Activated T-cell treated with anti-CD3 and anti-CD28 coated beads, Interleukin-2, amount 50 U/mL, for 72 hours (primary cell): Measurements from ENCODE around the gene CRB1. TPM values are rescaled to one million over a fixed set of nuclear protein-coding genes. Genes with fewer than 3 reads are reported as not detected.
A peak's percentile ranks its signal among the peaks of the same experiment; 100 is the strongest.

ENCODE experiments used
- ATAC-seq, 2 donors: fragments of 150-1000 bp; cut with Tn5 transposase; replicated peaks in 1 of 2; 2 replicates each; pipeline ENCODE4 v1.10.0; 2021; ENCODE audit warnings: moderate library complexity in 2 of 2, mild to moderate bottlenecking in 1 of 2
- DNase-seq, 2 donors: peaks; one replicate each; pipeline ENCODE4 v3.0.0; 2021 to 2022; ENCODE audit warnings: mixed read lengths in 1 of 2
- H3K27ac Mint-ChIP-seq: one replicate; pipeline ENCODE4 v1.8.0; 2022; ENCODE audit warnings: mild to moderate bottlenecking, moderate library complexity, mixed read lengths
- H3K27me3 Mint-ChIP-seq: one replicate; pipeline ENCODE4 v1.8.0; 2022; ENCODE audit warnings: low read depth, mixed read lengths
- H3K36me3 Mint-ChIP-seq, 2 donors: one replicate each; pipeline ENCODE4 v1.8.0; 2022; ENCODE audit warnings: mixed read lengths in 2 of 2, mild to moderate bottlenecking in 1 of 2; ENCODE audit not compliant: insufficient read depth in 2 of 2
- H3K4me1 Mint-ChIP-seq: one replicate; pipeline ENCODE4 v1.8.0; 2022; ENCODE audit warnings: low read depth, mixed read lengths
- H3K4me3 Mint-ChIP-seq, 2 donors: one replicate each; pipeline ENCODE4 v1.8.0; 2022; ENCODE audit warnings: mild to moderate bottlenecking in 2 of 2, mixed read lengths in 2 of 2, moderate library complexity in 2 of 2
- H3K9me3 Mint-ChIP-seq, 2 donors: one replicate each; pipeline ENCODE4 v1.8.0; 2022; ENCODE audit warnings: mixed read lengths in 2 of 2
- total RNA-seq, 2 donors: library from RNA; stranded (reverse); gene quantifications; one replicate each; pipeline ENCODE4 v1.2.3, GENCODE V29; 2022

CRB1 gene
- total RNA-seq, 2 donors from 2014 or later: 0.48 TPM; not detected in 1

DNA sequence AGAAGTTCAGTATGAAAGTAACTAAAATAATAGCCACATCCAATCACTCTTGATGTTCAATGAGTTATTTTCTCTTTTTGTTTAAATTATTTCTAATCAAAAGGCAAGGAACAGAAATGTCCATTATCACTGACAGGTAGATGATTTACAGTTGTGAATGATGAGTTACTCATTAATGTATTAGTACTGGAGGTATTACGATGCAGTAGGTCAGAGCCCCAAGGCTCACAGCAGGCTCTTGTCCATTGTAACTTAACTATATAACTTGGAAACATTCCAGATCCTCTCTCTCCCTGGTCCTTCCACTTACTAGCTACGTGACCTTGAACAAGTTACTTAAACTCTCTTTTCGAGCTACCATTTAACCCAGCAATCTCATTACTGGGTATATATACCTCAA lies 39.5 kb downstream of the CRB1 start:
- Mint-ChIP-seq H3K4me1 (no peaks in the 10 kb centered on the region), H3K9me3 (no peaks in the 10 kb centered on the region), H3K4me3 (no peak overlapping the region), H3K27me3 (no peaks in the 10 kb centered on the region), H3K27ac (no peak overlapping the region), H3K36me3 (no peaks in the 10 kb centered on the region)
- no peak for DNase-seq
- ATAC-seq: no peak

DNA sequence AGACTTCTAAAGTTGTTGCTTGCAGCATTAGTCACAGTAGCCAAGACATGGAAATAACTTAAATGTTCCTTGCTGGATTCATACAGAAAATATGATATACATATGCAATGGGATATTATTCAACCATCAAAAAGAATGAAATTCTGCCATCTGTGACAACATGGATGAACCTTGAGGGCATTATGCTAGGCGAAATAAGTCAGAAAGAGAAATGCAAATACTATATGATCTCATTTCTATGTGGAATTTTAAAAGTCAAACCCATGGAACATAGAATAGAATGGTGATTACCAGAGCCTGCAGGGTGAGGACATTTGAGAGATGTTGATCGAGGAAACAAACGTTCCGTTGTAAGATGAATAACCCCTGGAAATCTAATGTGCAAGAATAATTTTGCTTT lies 43.0 kb downstream of the CRB1 start:
- Mint-ChIP-seq H3K9me3 (no peaks in the 10 kb centered on the region), H3K4me1 (no peaks in the 10 kb centered on the region), H3K36me3 (no peaks in the 10 kb centered on the region), H3K27ac (no peak overlapping the region), H3K4me3 (no peak overlapping the region), H3K27me3 (no peaks in the 10 kb centered on the region)
- DNase-seq (no peak), ATAC-seq (no peak)

DNA sequence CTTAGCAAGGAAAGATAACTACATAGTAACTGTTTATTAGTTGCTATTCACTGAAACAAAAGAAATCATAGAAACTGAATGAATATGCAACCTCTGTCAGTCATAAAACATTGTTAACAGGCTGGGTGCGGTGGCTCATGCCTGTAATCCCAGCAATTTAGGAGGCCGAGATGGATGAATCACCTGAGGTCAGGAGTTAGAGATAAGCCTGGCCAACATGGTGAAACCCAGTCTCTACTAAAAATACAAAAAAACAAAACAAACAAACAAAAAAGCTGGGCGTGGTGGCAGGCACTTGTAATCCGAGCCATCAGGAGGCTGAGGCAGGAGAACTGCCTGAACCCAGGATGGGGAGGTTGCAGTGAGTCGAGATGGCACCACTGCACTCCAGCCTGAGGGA lies 44.1 kb downstream of the CRB1 start:
- Mint-ChIP-seq H3K27me3 (no peaks in the 10 kb centered on the region), H3K4me3 (no peak overlapping the region), H3K4me1 (no peaks in the 10 kb centered on the region), H3K27ac (no peak overlapping the region), H3K9me3 (no peaks in the 10 kb centered on the region), H3K36me3 (no peaks in the 10 kb centered on the region)
- DNase-seq (no peak), ATAC-seq (no peak)

DNA sequence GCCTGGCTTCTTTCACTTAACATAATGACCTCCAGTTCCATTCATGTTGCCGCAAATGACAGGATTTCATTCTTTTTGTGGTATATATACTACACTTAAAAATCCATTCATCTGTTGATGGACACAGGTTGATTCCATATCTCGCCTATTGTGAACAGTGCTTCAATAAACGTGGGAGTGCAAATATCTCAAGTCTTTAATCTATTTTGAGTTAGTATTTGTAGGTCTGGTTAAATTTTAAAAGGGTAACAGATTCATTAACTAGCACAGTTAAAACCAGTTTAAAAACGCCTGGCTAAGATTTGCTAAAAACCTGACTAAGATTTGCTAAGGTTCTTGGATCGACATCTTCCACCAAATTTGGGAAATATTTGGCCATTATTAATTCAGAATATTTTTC lies 45.7 kb downstream of the CRB1 start:
- H3K27ac Mint-ChIP-seq: no peak overlapping the region
- DNase-seq: no peak
- ATAC-seq: no peak
- no peaks in the 10 kb centered on the region for H3K36me3 Mint-ChIP-seq
- H3K4me3 Mint-ChIP-seq: no peak overlapping the region
- no peaks in the 10 kb centered on the region for H3K4me1 Mint-ChIP-seq
- no peaks in the 10 kb centered on the region for H3K9me3 Mint-ChIP-seq
- no peaks in the 10 kb centered on the region for H3K27me3 Mint-ChIP-seq

DNA sequence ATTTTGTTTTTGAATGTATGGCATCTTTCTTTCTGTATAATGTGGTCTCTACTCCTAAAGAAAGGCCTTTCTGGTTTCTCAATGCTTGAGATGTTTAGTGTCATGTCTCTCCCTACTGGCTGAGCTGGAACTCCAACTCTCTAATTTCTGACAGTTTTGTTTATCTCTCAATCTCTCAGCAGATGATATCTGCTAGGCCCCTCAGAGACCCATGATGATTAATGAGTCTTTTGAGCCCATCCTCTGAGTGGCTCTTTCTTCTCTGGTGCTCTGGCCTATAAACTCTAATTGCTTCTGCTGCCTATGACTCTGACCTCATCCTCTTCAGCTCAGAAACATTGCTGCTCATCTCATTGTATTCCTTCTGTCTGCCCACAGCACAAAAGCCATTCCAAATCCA lies 46.6 kb downstream of the CRB1 start:
- no peak overlapping the region for H3K4me3 Mint-ChIP-seq
- no peaks in the 10 kb centered on the region for H3K27me3 Mint-ChIP-seq
- no peaks in the 10 kb centered on the region for H3K36me3 Mint-ChIP-seq
- DNase-seq: no peak
- no peaks in the 10 kb centered on the region for H3K9me3 Mint-ChIP-seq
- no peaks in the 10 kb centered on the region for H3K4me1 Mint-ChIP-seq
- no peak overlapping the region for H3K27ac Mint-ChIP-seq
- no peak for ATAC-seq

DNA sequence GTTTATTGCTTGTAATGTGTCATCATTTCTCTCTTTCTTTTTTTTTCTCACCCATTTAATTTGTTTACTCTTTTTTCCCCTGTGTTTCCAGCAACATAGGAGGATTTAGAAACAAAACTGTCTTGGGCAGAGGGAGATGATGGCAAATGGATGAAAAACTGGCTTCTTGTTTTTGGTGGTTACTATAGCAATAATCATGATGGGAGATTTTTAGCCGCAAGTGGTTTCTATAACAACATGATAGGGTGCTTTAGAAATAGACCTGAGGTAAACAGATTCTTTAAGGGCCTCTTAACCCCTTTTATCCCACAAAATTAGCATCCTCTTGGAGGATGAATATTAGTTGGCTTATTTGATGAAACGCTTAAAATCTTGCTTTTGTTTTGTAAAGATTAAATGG lies 51.6 kb downstream of the CRB1 start:
- ATAC-seq (no peak), DNase-seq (no peak)
- Mint-ChIP-seq H3K27me3 (no peaks in the 10 kb centered on the region), H3K9me3 (no peaks in the 10 kb centered on the region), H3K4me1 (no peaks in the 10 kb centered on the region), H3K27ac (no peak overlapping the region), H3K36me3 (no peaks in the 10 kb centered on the region), H3K4me3 (no peak overlapping the region)

DNA sequence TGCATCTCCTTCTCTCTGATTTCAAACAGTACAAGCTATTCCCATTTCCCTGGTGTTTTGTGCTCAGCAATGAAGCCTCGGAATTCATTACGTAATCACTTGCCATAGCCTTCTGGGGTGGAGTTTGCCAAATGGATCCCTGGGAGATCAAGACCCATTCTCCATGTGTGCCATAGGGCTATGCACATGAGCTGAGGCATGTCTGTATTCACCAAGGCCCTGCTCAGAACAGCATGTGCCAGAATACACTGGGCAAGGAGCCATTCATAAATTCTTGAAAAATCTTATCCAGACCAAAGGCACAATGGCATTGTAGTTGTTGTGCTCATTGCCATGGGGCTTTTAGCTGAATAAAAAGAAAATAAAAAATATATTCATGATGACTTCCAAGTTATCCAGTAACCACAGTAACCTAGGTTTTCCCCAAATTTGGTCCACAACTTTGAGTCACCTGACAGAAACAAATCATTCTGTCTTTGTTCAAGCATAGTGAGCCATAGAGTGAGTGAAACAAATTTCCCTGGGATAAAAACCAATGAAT lies 53.0 kb downstream of the CRB1 start:
- DNase-seq (no peak), ATAC-seq (no peak)
- Mint-ChIP-seq H3K9me3 (no peaks in the 10 kb centered on the region), H3K4me1 (no peaks in the 10 kb centered on the region), H3K27ac (no peak overlapping the region), H3K36me3 (no peaks in the 10 kb centered on the region), H3K4me3 (no peak overlapping the region), H3K27me3 (no peaks in the 10 kb centered on the region)

DNA sequence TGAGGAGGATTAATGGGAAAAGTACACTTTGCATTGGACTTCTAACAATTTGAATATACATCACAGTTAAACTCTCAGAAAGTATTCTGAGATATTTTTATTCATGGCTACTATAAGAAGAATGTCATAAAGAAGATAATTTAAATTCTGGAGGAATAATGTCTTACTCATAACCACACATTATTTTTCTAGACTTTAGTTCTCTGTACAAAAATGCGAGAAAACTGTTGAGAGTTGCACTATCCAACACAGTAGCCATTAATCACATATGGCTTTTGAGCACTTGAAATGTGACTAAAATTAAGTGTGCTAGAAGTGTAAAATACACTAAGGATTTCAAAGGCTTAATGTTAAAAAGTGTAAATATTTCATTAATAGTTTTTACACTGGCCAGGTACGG lies 53.8 kb downstream of the CRB1 start:
- Mint-ChIP-seq H3K4me1 (no peaks in the 10 kb centered on the region), H3K4me3 (no peak overlapping the region), H3K27ac (no peak overlapping the region), H3K36me3 (no peaks in the 10 kb centered on the region), H3K27me3 (no peaks in the 10 kb centered on the region), H3K9me3 (no peaks in the 10 kb centered on the region)
- DNase-seq (no peak), ATAC-seq (no peak)

DNA sequence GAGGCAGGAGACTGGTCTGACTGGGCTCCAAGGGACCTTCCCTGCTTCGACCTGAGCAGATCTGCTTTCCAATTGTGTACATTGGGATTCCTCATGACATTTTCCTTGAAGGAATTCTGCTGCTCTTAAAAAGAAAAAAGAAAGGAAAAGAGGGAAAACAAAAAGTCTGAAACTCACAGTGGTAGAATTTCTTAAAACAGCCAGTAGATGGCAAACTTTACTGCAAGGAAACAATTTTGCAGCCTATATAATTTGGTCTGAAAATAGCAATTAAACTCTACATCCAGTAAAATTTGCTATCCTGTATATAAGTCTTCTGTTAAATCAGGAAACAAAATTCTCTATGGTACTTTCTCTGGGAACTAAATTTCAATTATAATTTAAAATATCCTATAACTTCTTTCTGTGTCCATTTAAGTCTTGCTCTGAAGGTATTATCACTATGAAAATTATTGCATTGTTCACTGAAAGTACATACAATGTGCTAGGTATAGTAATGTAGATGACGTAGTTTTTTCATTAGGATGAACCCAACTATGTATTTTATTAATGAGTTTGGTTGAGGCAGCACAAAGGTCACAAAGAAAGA lies 59.8 kb downstream of the CRB1 start:
- ATAC-seq (no peak), DNase-seq (no peak)
- Mint-ChIP-seq H3K4me1 (no peaks in the 10 kb centered on the region), H3K27ac (no peak overlapping the region), H3K36me3 (no peaks in the 10 kb centered on the region), H3K9me3 (no peaks in the 10 kb centered on the region), H3K27me3 (no peaks in the 10 kb centered on the region), H3K4me3 (no peak overlapping the region)

DNA sequence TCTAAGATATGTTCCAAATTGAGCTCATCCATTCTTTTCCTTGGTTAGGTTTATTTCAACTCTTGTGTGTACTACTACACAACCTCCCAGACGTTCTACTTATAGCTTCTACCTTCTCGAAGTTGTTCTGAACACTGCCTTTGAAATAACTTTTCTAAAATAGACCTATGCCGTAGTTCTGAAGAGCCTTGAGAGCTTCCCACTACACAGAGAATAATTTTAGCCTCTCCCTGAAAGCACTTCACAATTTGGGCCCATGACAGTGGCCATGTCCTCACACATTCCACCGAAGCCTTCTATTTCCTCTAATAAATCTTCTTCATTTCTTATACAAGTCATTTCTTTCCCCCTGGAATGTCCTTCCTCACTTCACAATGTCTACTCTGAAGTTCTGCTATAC lies 62.2 kb downstream of the CRB1 start:
- Mint-ChIP-seq H3K36me3 (no peaks in the 10 kb centered on the region), H3K27ac (peak overlapping the region; percentile 11), H3K27me3 (no peaks in the 10 kb centered on the region), H3K4me1 (no peaks in the 10 kb centered on the region), H3K9me3 (no peaks in the 10 kb centered on the region), H3K4me3 (no peak overlapping the region)
- no peak for ATAC-seq
- no peak for DNase-seq

DNA sequence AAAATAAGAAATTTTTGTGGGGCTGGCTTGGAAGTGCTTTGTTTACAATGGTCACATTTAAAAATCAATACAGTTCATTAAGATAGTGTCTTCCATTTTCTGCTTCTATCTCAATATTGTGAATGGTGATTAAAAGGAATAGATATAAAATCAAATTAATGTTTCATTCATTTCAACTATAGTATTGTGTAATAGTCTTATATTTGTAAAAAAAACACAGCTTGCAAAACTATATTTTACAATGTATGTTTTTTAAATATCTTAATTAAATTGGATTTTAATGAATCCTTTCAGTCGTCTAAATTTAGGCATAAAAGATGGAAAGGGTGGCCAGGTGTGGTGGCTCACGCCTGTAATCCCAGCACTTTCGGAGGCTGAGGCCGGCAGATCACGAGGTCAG lies 63.5 kb downstream of the CRB1 start:
- Mint-ChIP-seq H3K27me3 (no peaks in the 10 kb centered on the region), H3K36me3 (no peaks in the 10 kb centered on the region), H3K27ac (no peak overlapping the region), H3K4me3 (no peak overlapping the region), H3K9me3 (no peaks in the 10 kb centered on the region), H3K4me1 (no peaks in the 10 kb centered on the region)
- DNase-seq (no peak), ATAC-seq (no peak)

DNA sequence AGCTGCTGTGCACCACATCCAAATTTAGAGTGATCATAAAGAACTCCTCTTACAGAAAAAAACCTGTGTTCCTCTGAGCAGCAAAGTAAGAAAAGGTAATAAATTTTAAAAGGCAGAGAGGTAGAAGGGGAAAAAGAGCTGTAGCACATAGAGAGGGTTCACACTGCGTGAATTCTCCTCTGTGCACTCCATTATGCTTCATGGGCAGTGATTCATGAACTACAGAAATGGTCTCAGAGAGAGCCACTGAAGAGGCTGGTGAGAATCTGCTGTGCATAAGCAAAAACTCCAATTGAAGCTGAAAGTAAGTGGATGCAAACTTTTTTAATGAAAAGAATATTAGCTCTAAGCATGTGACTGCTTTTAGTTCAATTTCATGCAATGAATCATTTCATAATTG lies 65.0 kb downstream of the CRB1 start:
- DNase-seq (no peak), ATAC-seq (no peak)
- Mint-ChIP-seq H3K27ac (no peak overlapping the region), H3K36me3 (no peaks in the 10 kb centered on the region), H3K4me3 (no peak overlapping the region), H3K9me3 (no peaks in the 10 kb centered on the region), H3K27me3 (no peaks in the 10 kb centered on the region), H3K4me1 (no peaks in the 10 kb centered on the region)

DNA sequence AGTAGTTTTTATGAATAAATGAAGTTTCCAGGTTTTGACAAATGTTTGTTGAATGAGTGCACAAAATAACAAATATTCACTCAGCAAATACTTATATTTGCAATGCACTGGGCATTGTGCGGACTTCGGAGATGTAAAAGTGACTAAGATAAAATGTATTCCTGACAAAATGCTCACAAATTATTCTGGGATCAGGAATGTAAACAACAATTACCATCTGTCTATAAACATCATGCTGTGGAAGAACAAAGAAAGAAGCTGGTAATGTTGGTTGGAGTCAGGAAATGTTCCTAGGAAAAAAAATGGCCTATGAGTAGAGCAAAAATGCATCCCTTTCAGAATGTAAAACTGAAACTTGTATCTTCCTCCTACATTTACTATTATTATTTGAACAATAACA lies 68.5 kb downstream of the CRB1 start:
- H3K9me3 Mint-ChIP-seq: peaks cover 0 to 2% of the 10 kb centered on the region in 2 donors
- no peaks in the 10 kb centered on the region for H3K27me3 Mint-ChIP-seq
- ATAC-seq: no peak
- H3K36me3 Mint-ChIP-seq: no peaks in the 10 kb centered on the region
- no peaks in the 10 kb centered on the region for H3K4me1 Mint-ChIP-seq
- no peak overlapping the region for H3K27ac Mint-ChIP-seq
- DNase-seq: no peak
- no peak overlapping the region for H3K4me3 Mint-ChIP-seq
